K562 (cell line): Measurements from ENCODE around the gene NSUN2. TPM values are rescaled to one million over a fixed set of nuclear protein-coding genes. Genes with fewer than 3 reads are reported as not detected.

ENCODE experiments used
- ATAC-seq: fragments of 200-7000 bp; cut with Tn5 transposase; 3 replicates; pipeline ENCODE4 v1.9.1; 2020; ENCODE audit warnings: moderate library complexity
- BruUV-seq: library from RNA; stranded (reverse); fragments of 400-500 nt; replicated peaks from 2 replicates; lab custom pipeline; 2021; lab: Mats Ljungman, UMichigan
- CTCF ChIA-PET: fragments of 300-600 bp; formaldehyde crosslinking; extraction: SDS; loops from one replicate; lab custom pipeline; 2021; ENCODE audit warnings: low intra/inter-chr PET ratio; lab: Yijun Ruan, JAX
- POLR2A ChIA-PET: fragments of 300-600, 350-650 bp; sonication (Branson Sonifier 250); formaldehyde crosslinking; extraction: SDS; loops from one replicate; lab custom pipeline; 2021; ENCODE audit warnings: antibody characterized with exemption, inconsistent platforms; lab: Yijun Ruan, JAX
- DNase-seq, 4 experiments: peaks; one replicate each; pipeline versions ENCODE4 v3.0.0 to v3.0.0-alpha.2; 2011 to 2018; ENCODE audit warnings: low spot score in 3 of 4, mixed read lengths in 3 of 4; ENCODE audit errors: extremely low read depth in 1 of 4
- FAIRE-seq: peaks from 2 replicates; lab custom pipeline; 2011; peaks lifted over from hg19 to GRCh38; lab: Jason Lieb, UNC
- H2AFZ ChIP-seq: 2 replicates; pipeline ENCODE4 v1.6.0; 2011; ENCODE audit warnings: low read depth, low read length, control low read depth, inconsistent platforms
- H3K27ac ChIP-seq: fragments of 200-600 bp; 3 replicates; pipeline ENCODE4 v1.8.0; 2011; ENCODE audit warnings: low read depth, mild to moderate bottlenecking, control low read depth, inconsistent platforms, low read length, moderate library complexity, mixed read lengths; ENCODE audit errors: extremely low read depth
- H3K27me3 ChIP-seq, 2 experiments: fragments of 300-600 bp in 1 of 2; 2 replicates in 1 of 2; 3 replicates in 1 of 2; pipeline versions ENCODE4 v1.6.0 to v1.8.0; 2011; ENCODE audit warnings: inconsistent platforms in 2 of 2, low read length in 2 of 2, mild to moderate bottlenecking in 1 of 2, mixed read lengths in 1 of 2, moderate library complexity in 1 of 2; ENCODE audit not compliant: control insufficient read depth in 2 of 2, insufficient read depth in 2 of 2
- H3K36me3 ChIP-seq: fragments of 300-600 bp; 3 replicates; pipeline ENCODE4 v1.8.0; 2011; ENCODE audit warnings: mild to moderate bottlenecking, low read length, inconsistent platforms; ENCODE audit not compliant: control insufficient read depth, insufficient read depth
- H3K4me1 ChIP-seq, 2 experiments: fragments of 200-600 bp in 1 of 2; replicated peaks in 1 of 2; 2 replicates in 1 of 2; 3 replicates in 1 of 2; pipeline versions ENCODE4 v1.5.1 to v1.8.0; 2011; ENCODE audit warnings: inconsistent platforms in 2 of 2, low read length in 2 of 2, mild to moderate bottlenecking in 1 of 2, mixed read lengths in 1 of 2, moderate library complexity in 1 of 2; ENCODE audit not compliant: control insufficient read depth in 2 of 2, insufficient read depth in 2 of 2
- H3K4me2 ChIP-seq: 2 replicates; pipeline ENCODE4 v1.6.1; 2011; ENCODE audit warnings: low read length, control low read depth, inconsistent platforms, mixed read lengths; ENCODE audit not compliant: insufficient read depth
- H3K4me3 ChIP-seq: fragments of 200-600 bp; sonication (generic), shearing (Covaris generic); 2 replicates; pipeline ENCODE4 v1.5.1; 2016; ENCODE audit warnings: control low read depth, inconsistent platforms
- H3K79me2 ChIP-seq: fragments of 200-600 bp; 3 replicates; pipeline ENCODE4 v1.8.0; 2011; ENCODE audit warnings: low read length, inconsistent platforms; ENCODE audit not compliant: control insufficient read depth, insufficient read depth
- H3K9ac ChIP-seq, 2 experiments: 2 replicates each; pipeline versions ENCODE4 v1.6.0 to v1.6.1; 2011; ENCODE audit warnings: low read depth in 2 of 2, low read length in 2 of 2, control low read depth in 1 of 2, inconsistent platforms in 1 of 2, mild to moderate bottlenecking in 1 of 2, mixed read lengths in 1 of 2; ENCODE audit not compliant: insufficient read depth in 1 of 2
- H3K9me1 ChIP-seq: one replicate; pipeline ENCODE4 v1.6.0; 2011; ENCODE audit warnings: inconsistent platforms, mild to moderate bottlenecking, low read length, moderate library complexity; ENCODE audit not compliant: control insufficient read depth, insufficient read depth
- H3K9me3 ChIP-seq: replicated peaks from 2 replicates; pipeline ENCODE4 v1.5.1; 2011; ENCODE audit warnings: low read depth, low read length, inconsistent platforms; ENCODE audit not compliant: control insufficient read depth, insufficient read depth
- H4K20me1 ChIP-seq: replicated peaks from 2 replicates; pipeline ENCODE4 v1.6.1; 2011; ENCODE audit warnings: low read length, inconsistent platforms, mixed read lengths; ENCODE audit not compliant: control insufficient read depth, insufficient read depth
- SMC3 ChIP-seq: conservative IDR thresholded peaks from 2 replicates; pipeline ENCODE4 v1.6.1; 2011; ENCODE audit warnings: low read depth, low read length, improper control_type of control experiment; ENCODE audit not compliant: insufficient read depth
- THAP7 ChIP-seq: fragments of 250-450 bp; sonication (Bioruptor Pico); IDR thresholded peaks from 2 replicates; pipeline ENCODE4 v1.5.0; 2021
- THRA ChIP-seq: fragments of 450-650 bp; IDR thresholded peaks from 2 replicates; pipeline ENCODE4 v1.6.1; 2017; ENCODE audit warnings: mild to moderate bottlenecking, moderate library complexity
- UBTF ChIP-seq, 2 experiments: IDR thresholded peaks; 2 replicates each; pipeline ENCODE4 v1.6.1; 2012; ENCODE audit warnings: improper control_type of control experiment in 2 of 2, low read depth in 2 of 2, low read length in 2 of 2, borderline replicate concordance in 1 of 2
- ZNF518B ChIP-seq: fragments of 250-450 bp; sonication (Bioruptor Pico); IDR thresholded peaks from 2 replicates; pipeline ENCODE4 v1.5.0; 2021; ENCODE audit warnings: mild to moderate bottlenecking, moderate library complexity
- WGBS: fragments of 100-300 bp; shearing (Covaris generic); methylation state at CpG from one replicate; pipeline ENCODE4 v1.1.6; 2016; ENCODE audit warnings: low coverage, mixed read lengths; ENCODE audit not compliant: insufficient coverage; ENCODE audit errors: missing lambda C conversion rate; 5-methylcytosine and 5-hydroxymethylcytosine counted together
- in situ Hi-C: fragments of 300-500 bp; cut with MboI; formaldehyde crosslinking; loops from 4 replicates; pipeline ENCODE4 v1.15.0; 2018; ENCODE audit warnings: inconsistent platforms, mixed read lengths
- intact Hi-C: fragments of 100-400 bp; cut with micrococcal nuclease; formaldehyde crosslinking; loops from 2 replicates; pipeline ENCODE4 v1.14.2; 2022
- polyA plus RNA-seq, 8 experiments: library from polyadenylated mRNA; depleted of rRNA in 4 of 8; stranded (reverse) in 5 of 8; unstranded in 3 of 8; fragments of >200 nt; fragmentation: Nextera tagmentation in 2 of 8; fragmentation: Illumina TruSeq in 1 of 8; extraction: Ambion mirVana in 2 of 8; extraction: Trizol in 1 of 8; gene quantifications; 2 replicates each; pipeline versions ENCODE4 v1.2.1 to v1.2.3, GENCODE V29; 2011 to 2014; ENCODE audit warnings: inconsistent platforms in 1 of 8, missing spikeins in 1 of 8
- total RNA-seq, 7 experiments: library from RNA; depleted of rRNA in 6 of 7; stranded (reverse); fragments of >200 nt in 6 of 7; fragmentation: Illumina TruSeq in 2 of 7; extraction: Trizol in 2 of 7; gene quantifications; 2 replicates each; pipeline versions ENCODE4 v1.2.1 to v1.2.3, GENCODE V29; 2011 to 2021; ENCODE audit warnings: low replicate concordance in 1 of 7

Gene NSUN2
- total and polyA plus RNA-seq, 9 of the 15 experiments (the other 6 are each of a cell fraction or from before 2014, with no cell fraction given), result 9.2 to 167 (median 127) TPM

- intact Hi-C loops (no loop called here), in situ Hi-C loops (no loop called here)
- CTCF ChIA-PET, result interaction anchor here (0.6 kb wide), 1 partner anchor 502 kb away, joined by 3 read pairs; no protein-coding TSS in a partner anchor
- POLR2A ChIA-PET, result interaction anchor here (1.1 kb wide), 1 partner anchor 9 kb away, joined by 3 read pairs; no protein-coding TSS in a partner anchor
- no peaks in the 10 kb centered on the region for H3K27me3 ChIP-seq
- no peaks in the 10 kb centered on the region for H4K20me1 ChIP-seq
- no peaks in the 10 kb centered on the region; a peak in 1 of 5 replicates for H3K4me1 ChIP-seq
- ATAC-seq, result no peak
- FAIRE-seq, result no peak
- no peak overlapping the region for H3K27ac ChIP-seq
- H3K4me3 ChIP-seq, result no peak overlapping the region
- 0 out of 3 replicates have a peak, but pooled peaks cover 3% of the 10 kb centered on the region for H3K36me3 ChIP-seq
- WGBS, result 11% methylated on average over 1 of the region's 1 CpG
- H3K9me1 ChIP-seq, result no peaks in the 10 kb centered on the region
- no peak overlapping the region for H2AFZ ChIP-seq
- DNase-seq, result no peak
- H3K79me2 ChIP-seq, result no peaks in the 10 kb centered on the region
- no peak overlapping the region for H3K4me2 ChIP-seq
- H3K9ac ChIP-seq, result no peak overlapping the region
- TF ChIP-seq SMC3 (no peak), ZNF518B (CRISPR knock-in tag) (no peak), THAP7 (no peak), UBTF (IDR thresholded peaks at IDR 0.05; ENCODE audit: borderline replicate concordance in 1 of 2, low read depth in 2 of 2, low read length in 2 of 2) (no peak), THRA (no peak)
- H3K9me3 ChIP-seq, result peaks cover 2% of the 10 kb centered on the region; the same call in 1 of the 2 replicates
- BruUV-seq, result no TSS peak
Measured at GRCh38 chr5:6673963-6674362, 41.1 kb upstream of the NSUN2 start.
